Hepatic stellate cell (primary cell): ENCODE results near the gene FNTB.
A peak's percentile ranks its signal among the peaks of the same experiment; 100 is the strongest.
"Not testable (repeated sequence)": the region's sequence is repeated elsewhere in the genome, so short reads cannot be mapped to it uniquely, and the experiment has no call there.

Experiments used
- DNase-seq: peaks from one replicate; pipeline ENCODE4 v3.0.0; 2011; ENCODE audit warnings: low spot score

Gene FNTB

GRCh38 chr14:65019944-65020566, 33.4 kb downstream of the FNTB start:
- peak; percentile 49 for DNase-seq

GRCh38 chr14:65024957-65025356, 38.3 kb downstream of the FNTB start:
- no peak for DNase-seq

GRCh38 chr14:65025818-65026217, 39.1 kb downstream of the FNTB start:
- no peak for DNase-seq

- no peak for DNase-seq
Observed at GRCh38 chr14:65026526-65026925, 39.8 kb downstream of the FNTB start.

- no peak for DNase-seq
Observed at GRCh38 chr14:65027127-65027799, 40.6 kb downstream of the FNTB start.

- no peak for DNase-seq
Observed at GRCh38 chr14:65028937-65029336, 42.2 kb downstream of the FNTB start.

- DNase-seq, result not testable (repeated sequence)
Observed at GRCh38 chr14:65031321-65031720, 44.6 kb downstream of the FNTB start.

- DNase-seq, result no peak
Observed at GRCh38 chr14:65032319-65032718, 45.6 kb downstream of the FNTB start.

- no peak for DNase-seq
Observed at GRCh38 chr14:65033181-65033580, 46.5 kb downstream of the FNTB start.

GRCh38 chr14:65034021-65034420, 47.3 kb downstream of the FNTB start:
- DNase-seq, result no peak

GRCh38 chr14:65035049-65035448, 48.4 kb downstream of the FNTB start:
- no peak for DNase-seq

- DNase-seq, result no peak
Observed at GRCh38 chr14:65038966-65039365, 52.3 kb downstream of the FNTB start.

- no peak for DNase-seq
Observed at GRCh38 chr14:65040666-65041433, 54.2 kb downstream of the FNTB start.

GRCh38 chr14:65041434-65041915, 54.8 kb downstream of the FNTB start:
- DNase-seq, result no peak

- DNase-seq, result no peak
Observed at GRCh38 chr14:65042296-65042695, 55.6 kb downstream of the FNTB start.

- DNase-seq, result no peak
Observed at GRCh38 chr14:65042731-65043372, 56.2 kb downstream of the FNTB start.

- no peak for DNase-seq
Observed at GRCh38 chr14:65043893-65044595, 57.3 kb downstream of the FNTB start.

GRCh38 chr14:65044596-65044959, 57.9 kb downstream of the FNTB start:
- DNase-seq, result no peak

- no peak for DNase-seq
Observed at GRCh38 chr14:65045006-65045405, 58.3 kb downstream of the FNTB start.

- no peak for DNase-seq
Observed at GRCh38 chr14:65045709-65046108, 59.0 kb downstream of the FNTB start.

- no peak for DNase-seq
Observed at GRCh38 chr14:65052832-65053231, 66.1 kb downstream of the FNTB start.

- no peak for DNase-seq
Observed at GRCh38 chr14:65053466-65053865, 66.8 kb downstream of the FNTB start.
